GM12864 (cell line): ENCODE results near the gene KCTD4.

Experiments used
- DNase-seq: peaks from one replicate; pipeline ENCODE4 v3.0.0-alpha.2; 2011; ENCODE audit warnings: low read depth
- H3K4me3 ChIP-seq: 2 replicates; pipeline ENCODE4 v1.5.1; 2011; ENCODE audit warnings: mild to moderate bottlenecking, low read depth, low read length, control low read depth
- CTCF ChIP-seq: IDR thresholded peaks from 2 replicates; pipeline ENCODE4 v1.5.1; 2011; ENCODE audit warnings: low read depth, mild to moderate bottlenecking, moderate library complexity, low read length, control low read depth, inconsistent platforms; ENCODE audit errors: missing control alignments

KCTD4 gene

GRCh38 chr13:45238945-45239795 lies 38.3 kb upstream of the KCTD4 start:
- no peak for TF ChIP-seq CTCF
- no peak overlapping the region for H3K4me3 ChIP-seq
- no peak for DNase-seq

- no peak for DNase-seq
- TF ChIP-seq CTCF = no peak
- H3K4me3 ChIP-seq = no peak overlapping the region
These were observed 31.7 kb upstream of the KCTD4 start for GRCh38 chr13:45232591-45232990.

- TF ChIP-seq CTCF = no peak
- DNase-seq = no peak
- no peak overlapping the region for H3K4me3 ChIP-seq
These were observed 30.9 kb upstream of the KCTD4 start for GRCh38 chr13:45231722-45232121.

- TF ChIP-seq CTCF = no peak
- DNase-seq = no peak
- H3K4me3 ChIP-seq = no peak overlapping the region
These were observed 30.5 kb upstream of the KCTD4 start for GRCh38 chr13:45231305-45231704.

GRCh38 chr13:45229172-45229571 lies 28.3 kb upstream of the KCTD4 start:
- no peak overlapping the region for H3K4me3 ChIP-seq
- no peak for DNase-seq
- TF ChIP-seq CTCF = no peak

GRCh38 chr13:45228002-45228401 lies 27.2 kb upstream of the KCTD4 start:
- no peak for DNase-seq
- no peak for TF ChIP-seq CTCF
- no peak overlapping the region for H3K4me3 ChIP-seq

- TF ChIP-seq CTCF = no peak
- DNase-seq = no peak
- H3K4me3 ChIP-seq = no peak overlapping the region
These were observed 25.2 kb upstream of the KCTD4 start for GRCh38 chr13:45226024-45226423.
